K562 (cell line): ENCODE results near the gene PDCD7. TPM values are rescaled to one million over a fixed set of nuclear protein-coding genes. Genes with fewer than 3 reads are reported as not detected.

ENCODE experiments used
- BMI1 ChIP-seq: fragments of 150-350 bp; IDR thresholded peaks from 2 replicates; pipeline ENCODE4 v1.6.1; 2014; ENCODE audit warnings: low read length
- EP300 ChIP-seq: IDR thresholded peaks from 2 replicates; pipeline ENCODE4 v1.6.1; 2012; ENCODE audit warnings: low read length, improper control_type of control experiment
- IFI16 ChIP-seq: fragments of 250-450 bp; sonication (Bioruptor Pico); IDR thresholded peaks from 2 replicates; pipeline ENCODE4 v2.1.2; 2022; ENCODE audit warnings: mild to moderate bottlenecking, inconsistent platforms
- KHSRP ChIP-seq: fragments of 450-650 bp; IDR thresholded peaks from 2 replicates; pipeline ENCODE4 v1.6.1; 2017
- L3MBTL2 ChIP-seq: fragments of 450-650 bp; IDR thresholded peaks from 2 replicates; pipeline ENCODE4 v1.6.1; 2016; ENCODE audit warnings: mild to moderate bottlenecking, moderate library complexity
- MTA1 ChIP-seq: fragments of 450-650 bp; IDR thresholded peaks from 2 replicates; pipeline ENCODE4 v1.6.1; 2017; ENCODE audit warnings: borderline replicate concordance
- NBN ChIP-seq: fragments of 450-650 bp; IDR thresholded peaks from 2 replicates; pipeline ENCODE4 v1.6.1; 2016; ENCODE audit warnings: low read depth, mild to moderate bottlenecking
- POLR2B ChIP-seq: fragments of 450-650 bp; IDR thresholded peaks from 2 replicates; pipeline ENCODE4 v1.6.1; 2018; ENCODE audit warnings: low read depth; ENCODE audit not compliant: partially characterized antibody
- POU5F1 ChIP-seq: fragments of 150-350 bp; IDR thresholded peaks from 2 replicates; pipeline ENCODE4 v1.6.1; 2014; ENCODE audit warnings: borderline replicate concordance, low read length, low read depth, mild to moderate bottlenecking; ENCODE audit not compliant: partially characterized antibody
- RBM39 ChIP-seq: fragments of 200-400 bp; formaldehyde crosslinking; optimal IDR thresholded peaks from 2 replicates; pipeline ENCODE3; 2018; ENCODE audit warnings: low read depth, low read length
- TBL1XR1 ChIP-seq, 2 experiments: IDR thresholded peaks; 2 replicates each; pipeline ENCODE4 v1.6.1; 2012; ENCODE audit warnings: improper control_type of control experiment in 2 of 2, low read length in 2 of 2, mild to moderate bottlenecking in 1 of 2
- ZFPM2 ChIP-seq: fragments of 250-450 bp; sonication (Bioruptor Pico); IDR thresholded peaks from 2 replicates; pipeline ENCODE4 v1.5.1; 2022; ENCODE audit warnings: mild to moderate bottlenecking
- ZNF140 ChIP-seq: fragments of 250-450 bp; sonication (Bioruptor Pico); IDR thresholded peaks from 2 replicates; pipeline ENCODE4 v1.8.0; 2021; ENCODE audit warnings: moderate library complexity, mild to moderate bottlenecking, inconsistent platforms
- ZNF668 ChIP-seq: fragments of 250-450 bp; sonication (Bioruptor Pico); IDR thresholded peaks from 2 replicates; pipeline ENCODE4 v1.8.0; 2022; ENCODE audit warnings: mild to moderate bottlenecking, inconsistent platforms
- polyA plus RNA-seq, 8 experiments: library from polyadenylated mRNA; depleted of rRNA in 4 of 8; stranded (reverse) in 5 of 8; unstranded in 3 of 8; fragments of >200 nt; fragmentation: Nextera tagmentation in 2 of 8; fragmentation: Illumina TruSeq in 1 of 8; extraction: Ambion mirVana in 2 of 8; extraction: Trizol in 1 of 8; gene quantifications; 2 replicates each; pipeline versions ENCODE4 v1.2.1 to v1.2.3, GENCODE V29; 2011 to 2014; ENCODE audit warnings: inconsistent platforms in 1 of 8, missing spikeins in 1 of 8
- total RNA-seq, 7 experiments: library from RNA; depleted of rRNA in 6 of 7; stranded (reverse); fragments of >200 nt in 6 of 7; fragmentation: Illumina TruSeq in 2 of 7; extraction: Trizol in 2 of 7; gene quantifications; 2 replicates each; pipeline versions ENCODE4 v1.2.1 to v1.2.3, GENCODE V29; 2011 to 2021; ENCODE audit warnings: low replicate concordance in 1 of 7
- TF ChIP-seq, protein P1 (sequence below): fragments of 450-650 bp; IDR thresholded peaks from 2 replicates; pipeline ENCODE4 v1.6.1; 2016; ENCODE audit warnings: low read depth
- TF ChIP-seq, protein P2 (sequence below): fragments of 450-650 bp; formaldehyde crosslinking; conservative IDR thresholded peaks from 2 replicates; pipeline ENCODE4 v1.4.0; 2022; ENCODE audit warnings: mild to moderate bottlenecking, missing genetic modification characterization
- TF ChIP-seq, protein P3 (sequence below): fragments of 250-450 bp; sonication (Bioruptor Pico); IDR thresholded peaks from 2 replicates; pipeline ENCODE4 v1.8.0; 2021; ENCODE audit warnings: moderate library complexity, mild to moderate bottlenecking, inconsistent platforms
- TF ChIP-seq, protein P4 (sequence below): fragments of 450-650 bp; formaldehyde crosslinking; IDR thresholded peaks from 2 replicates; pipeline ENCODE4 v1.4.0; 2020; ENCODE audit warnings: mild to moderate bottlenecking

The PDCD7 gene
- total and polyA plus RNA-seq, 9 of the 15 experiments (the other 6 are each of a cell fraction or from before 2014, with no cell fraction given), result 11.8 to 30.2 (median 18.8) TPM

DNA sequence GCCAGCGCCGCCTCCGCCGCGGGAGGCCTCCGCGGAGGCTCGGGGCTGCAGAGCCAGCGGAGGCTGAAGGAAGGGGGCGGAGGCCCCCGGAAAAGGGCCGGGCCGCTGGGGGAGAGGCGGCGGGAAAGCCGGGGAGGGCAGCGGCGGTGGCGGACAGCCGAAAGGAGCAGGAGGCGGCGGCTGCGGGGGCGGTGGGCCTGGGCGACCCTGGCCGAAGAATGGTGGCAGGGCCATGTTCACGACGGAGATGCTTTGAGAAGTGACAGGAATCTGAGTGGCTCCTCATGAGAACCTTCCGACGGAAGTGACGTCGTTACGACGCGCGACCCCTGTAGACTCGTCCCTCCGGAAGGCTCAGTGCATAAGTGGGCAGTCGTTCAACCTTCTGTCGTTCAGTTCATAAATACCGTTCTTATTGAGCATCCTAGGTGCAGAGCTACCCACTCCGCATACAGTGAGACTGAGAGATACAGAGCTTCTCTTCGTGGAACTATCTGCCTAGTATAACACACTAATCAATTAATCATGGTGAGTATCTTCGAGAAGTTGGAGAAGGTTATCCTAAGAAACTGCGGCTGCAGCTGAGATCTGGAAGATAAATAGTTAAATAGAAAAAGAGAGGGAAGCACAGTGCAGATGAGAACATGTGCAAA, at the start of gene PDCD7 (continued):
- TF ChIP-seq, protein P1, sequence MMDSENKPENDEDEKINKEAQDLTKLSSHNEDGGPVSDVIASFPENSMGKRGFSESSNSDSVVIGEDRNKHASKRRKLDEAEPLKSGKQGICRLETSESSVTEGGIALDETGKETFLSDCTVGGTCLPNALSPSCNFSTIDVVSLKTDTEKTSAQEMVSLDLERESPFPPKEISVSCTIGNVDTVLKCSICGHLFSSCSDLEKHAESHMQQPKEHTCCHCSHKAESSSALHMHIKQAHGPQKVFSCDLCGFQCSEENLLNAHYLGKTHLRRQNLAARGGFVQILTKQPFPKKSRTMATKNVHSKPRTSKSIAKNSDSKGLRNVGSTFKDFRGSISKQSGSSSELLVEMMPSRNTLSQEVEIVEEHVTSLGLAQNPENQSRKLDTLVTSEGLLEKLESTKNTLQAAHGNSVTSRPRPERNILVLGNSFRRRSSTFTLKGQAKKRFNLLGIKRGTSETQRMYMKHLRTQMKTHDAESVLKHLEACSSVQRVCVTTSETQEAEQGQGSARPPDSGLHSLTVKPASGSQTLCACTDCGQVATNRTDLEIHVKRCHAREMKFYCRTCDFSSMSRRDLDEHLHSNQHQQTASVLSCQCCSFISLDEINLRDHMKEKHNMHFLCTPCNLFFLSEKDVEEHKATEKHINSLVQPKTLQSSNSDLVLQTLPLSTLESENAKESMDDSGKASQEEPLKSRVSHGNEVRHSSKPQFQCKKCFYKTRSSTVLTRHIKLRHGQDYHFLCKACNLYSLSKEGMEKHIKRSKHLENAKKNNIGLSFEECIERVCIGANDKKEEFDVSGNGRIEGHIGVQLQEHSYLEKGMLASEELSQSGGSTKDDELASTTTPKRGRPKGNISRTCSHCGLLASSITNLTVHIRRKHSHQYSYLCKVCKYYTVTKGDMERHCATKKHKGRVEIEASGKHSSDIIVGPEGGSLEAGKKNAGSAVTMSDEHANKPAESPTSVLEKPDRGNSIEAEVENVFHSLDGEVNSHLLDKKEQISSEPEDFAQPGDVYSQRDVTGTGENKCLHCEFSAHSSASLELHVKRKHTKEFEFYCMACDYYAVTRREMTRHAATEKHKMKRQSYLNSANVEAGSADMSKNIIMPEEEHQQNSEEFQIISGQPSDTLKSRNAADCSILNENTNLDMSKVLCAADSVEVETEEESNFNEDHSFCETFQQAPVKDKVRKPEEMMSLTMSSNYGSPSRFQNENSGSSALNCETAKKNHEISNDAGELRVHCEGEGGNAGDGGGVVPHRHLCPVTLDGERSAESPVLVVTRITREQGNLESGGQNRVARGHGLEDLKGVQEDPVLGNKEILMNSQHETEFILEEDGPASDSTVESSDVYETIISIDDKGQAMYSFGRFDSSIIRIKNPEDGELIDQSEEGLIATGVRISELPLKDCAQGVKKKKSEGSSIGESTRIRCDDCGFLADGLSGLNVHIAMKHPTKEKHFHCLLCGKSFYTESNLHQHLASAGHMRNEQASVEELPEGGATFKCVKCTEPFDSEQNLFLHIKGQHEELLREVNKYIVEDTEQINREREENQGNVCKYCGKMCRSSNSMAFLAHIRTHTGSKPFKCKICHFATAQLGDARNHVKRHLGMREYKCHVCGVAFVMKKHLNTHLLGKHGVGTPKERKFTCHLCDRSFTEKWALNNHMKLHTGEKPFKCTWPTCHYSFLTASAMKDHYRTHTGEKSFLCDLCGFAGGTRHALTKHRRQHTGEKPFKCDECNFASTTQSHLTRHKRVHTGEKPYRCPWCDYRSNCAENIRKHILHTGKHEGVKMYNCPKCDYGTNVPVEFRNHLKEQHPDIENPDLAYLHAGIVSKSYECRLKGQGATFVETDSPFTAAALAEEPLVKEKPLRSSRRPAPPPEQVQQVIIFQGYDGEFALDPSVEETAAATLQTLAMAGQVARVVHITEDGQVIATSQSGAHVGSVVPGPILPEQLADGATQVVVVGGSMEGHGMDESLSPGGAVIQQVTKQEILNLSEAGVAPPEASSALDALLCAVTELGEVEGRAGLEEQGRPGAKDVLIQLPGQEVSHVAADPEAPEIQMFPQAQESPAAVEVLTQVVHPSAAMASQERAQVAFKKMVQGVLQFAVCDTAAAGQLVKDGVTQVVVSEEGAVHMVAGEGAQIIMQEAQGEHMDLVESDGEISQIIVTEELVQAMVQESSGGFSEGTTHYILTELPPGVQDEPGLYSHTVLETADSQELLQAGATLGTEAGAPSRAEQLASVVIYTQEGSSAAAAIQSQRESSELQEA, result no peak
- TF ChIP-seq RBM39 (no peak), L3MBTL2 (peak; percentile 50), TBL1XR1 (IDR thresholded peaks at IDR 0.05; ENCODE audit: low read length in 2 of 2) (peak in 1 of 2 experiments; percentile 87; a peak in 2 of 4 replicates), EP300 (no peak), ZNF140 (no peak), MTA1 (peak; percentile 98), POLR2B (peak; percentile 84), IFI16 (CRISPR knock-in tag) (no peak), POU5F1 (no peak), BMI1 (no peak), NBN (peak; percentile 71), ZNF668 (no peak), KHSRP (peak; percentile 47), ZFPM2 (CRISPR knock-in tag) (no peak)
- TF ChIP-seq, protein P2, sequence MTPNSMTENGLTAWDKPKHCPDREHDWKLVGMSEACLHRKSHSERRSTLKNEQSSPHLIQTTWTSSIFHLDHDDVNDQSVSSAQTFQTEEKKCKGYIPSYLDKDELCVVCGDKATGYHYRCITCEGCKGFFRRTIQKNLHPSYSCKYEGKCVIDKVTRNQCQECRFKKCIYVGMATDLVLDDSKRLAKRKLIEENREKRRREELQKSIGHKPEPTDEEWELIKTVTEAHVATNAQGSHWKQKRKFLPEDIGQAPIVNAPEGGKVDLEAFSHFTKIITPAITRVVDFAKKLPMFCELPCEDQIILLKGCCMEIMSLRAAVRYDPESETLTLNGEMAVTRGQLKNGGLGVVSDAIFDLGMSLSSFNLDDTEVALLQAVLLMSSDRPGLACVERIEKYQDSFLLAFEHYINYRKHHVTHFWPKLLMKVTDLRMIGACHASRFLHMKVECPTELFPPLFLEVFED (CRISPR knock-in tag), result no peak; the same call in 1 of the 2 replicates
- TF ChIP-seq, protein P3, sequence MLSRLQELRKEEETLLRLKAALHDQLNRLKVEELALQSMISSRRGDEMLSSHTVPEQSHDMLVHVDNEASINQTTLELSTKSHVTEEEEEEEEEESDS (CRISPR knock-in tag), result no peak
- TF ChIP-seq, protein P4, sequence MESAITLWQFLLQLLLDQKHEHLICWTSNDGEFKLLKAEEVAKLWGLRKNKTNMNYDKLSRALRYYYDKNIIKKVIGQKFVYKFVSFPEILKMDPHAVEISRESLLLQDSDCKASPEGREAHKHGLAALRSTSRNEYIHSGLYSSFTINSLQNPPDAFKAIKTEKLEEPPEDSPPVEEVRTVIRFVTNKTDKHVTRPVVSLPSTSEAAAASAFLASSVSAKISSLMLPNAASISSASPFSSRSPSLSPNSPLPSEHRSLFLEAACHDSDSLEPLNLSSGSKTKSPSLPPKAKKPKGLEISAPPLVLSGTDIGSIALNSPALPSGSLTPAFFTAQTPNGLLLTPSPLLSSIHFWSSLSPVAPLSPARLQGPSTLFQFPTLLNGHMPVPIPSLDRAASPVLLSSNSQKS (CRISPR knock-in tag), result no peak
